GDM1 (cell line): ENCODE data around the gene NOP14.

Experiments
- DNase-seq: peaks from one replicate; lab custom pipeline; 2025; lab: John Stamatoyannopoulos, UW

Gene NOP14

DNA sequence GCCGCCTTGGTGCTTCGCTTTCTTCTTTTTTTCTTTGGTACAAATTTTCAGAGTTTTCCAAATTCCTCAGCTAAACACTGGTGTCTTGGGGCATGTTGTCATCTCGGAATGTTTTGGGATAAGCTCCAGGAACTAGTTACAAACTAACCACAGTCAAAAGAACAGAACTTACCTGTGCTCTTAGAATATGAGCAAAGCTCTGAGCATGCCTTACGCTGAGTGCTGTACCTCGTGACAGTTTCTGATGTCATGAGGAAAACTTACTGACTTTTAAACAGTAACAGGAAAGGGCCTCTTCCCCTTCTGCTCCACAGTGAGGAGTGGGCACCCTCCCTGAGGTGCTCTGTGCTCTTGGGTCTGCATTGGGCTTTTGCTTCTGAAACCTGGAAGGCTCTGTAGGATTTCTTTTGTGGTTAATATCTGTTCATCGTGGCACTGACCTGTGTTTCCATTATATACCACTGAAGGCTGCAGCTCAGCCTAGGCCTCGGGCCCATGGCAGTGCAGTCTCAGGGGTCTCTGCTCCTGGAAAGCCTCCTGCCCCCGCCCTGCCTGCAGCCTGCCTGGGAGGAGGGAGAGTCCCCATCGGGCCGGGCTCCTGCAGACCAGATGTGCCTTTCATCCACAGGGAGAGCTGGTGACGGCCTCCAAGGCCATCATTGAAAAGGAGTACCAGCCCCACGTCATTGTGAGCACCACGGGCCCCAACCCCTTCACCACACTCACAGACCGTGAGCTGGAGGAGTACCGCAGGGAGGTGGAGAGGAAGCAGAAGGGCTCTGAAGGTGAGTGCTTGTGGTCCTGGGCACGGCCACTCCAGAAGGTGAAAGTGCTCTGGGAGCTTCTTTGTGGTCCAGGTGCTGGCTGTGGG, 48.7 kb downstream of the NOP14 start:
- DNase-seq: no peak

DNA sequence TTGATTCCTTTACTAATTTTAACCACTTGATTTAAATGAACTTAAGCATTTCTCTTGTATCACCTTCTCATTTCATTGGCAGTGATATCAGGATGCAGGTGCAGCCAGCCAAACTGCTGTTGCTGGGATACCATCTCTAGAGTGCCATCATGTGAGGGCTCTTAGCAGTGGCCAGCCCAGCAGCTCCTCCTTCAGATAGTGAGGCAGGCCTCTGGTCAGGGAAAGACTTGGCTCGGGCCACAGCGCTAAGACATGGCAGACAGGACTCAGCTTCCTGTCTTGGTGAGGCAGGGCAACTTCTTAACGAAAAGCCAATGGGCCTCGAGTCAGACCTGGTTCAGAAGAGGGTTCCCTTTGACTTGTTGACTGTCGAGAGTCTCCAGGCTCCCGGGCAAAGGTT, 50.0 kb downstream of the NOP14 start:
- DNase-seq: no peak

- no peak for DNase-seq
Measured at GRCh38 chr4:2911868-2912267, 51.3 kb downstream of the NOP14 start.

DNA sequence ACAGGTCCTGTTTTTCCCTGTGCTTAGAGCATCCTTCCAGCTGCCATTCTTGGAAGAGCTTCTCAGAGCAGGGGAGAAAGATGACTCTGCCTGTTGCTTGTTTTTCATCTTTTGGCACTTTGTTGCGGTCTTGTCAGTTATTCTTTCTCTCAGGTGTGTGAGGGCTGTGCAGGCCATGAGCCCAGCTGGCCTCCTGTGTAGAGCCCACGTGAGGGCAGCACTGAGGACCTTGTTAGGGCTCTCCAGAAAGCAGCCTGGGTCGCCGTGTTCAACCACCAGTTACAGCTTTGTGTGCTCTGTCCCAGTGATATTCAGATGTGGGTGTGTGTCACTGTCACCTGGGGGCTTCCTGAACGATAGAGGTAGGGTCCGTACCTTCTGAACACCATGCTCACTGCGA, 52.8 kb downstream of the NOP14 start:
- no peak for DNase-seq

GRCh38 chr4:2909583-2909982, 53.6 kb downstream of the NOP14 start:
- DNase-seq: no peak

DNA sequence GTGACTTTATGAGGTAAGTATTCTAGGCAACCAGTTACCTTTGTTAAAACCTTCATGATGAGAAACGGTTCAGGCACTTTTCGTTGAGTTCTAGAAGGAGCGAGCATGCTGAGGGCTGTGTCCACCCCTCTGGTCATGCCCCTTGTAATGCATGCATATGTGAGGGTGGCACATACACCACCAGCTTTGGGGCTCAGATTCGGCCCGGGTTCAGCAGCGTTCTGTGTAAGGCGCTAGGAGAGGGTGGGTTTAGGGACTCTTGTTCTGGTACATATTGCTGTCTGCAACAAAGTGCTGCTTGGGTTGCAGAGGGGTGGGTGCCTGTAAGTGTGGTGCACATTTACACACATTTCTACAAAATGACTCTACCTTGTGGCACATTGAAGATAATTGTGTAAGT, 54.5 kb downstream of the NOP14 start:
- no peak for DNase-seq

DNA sequence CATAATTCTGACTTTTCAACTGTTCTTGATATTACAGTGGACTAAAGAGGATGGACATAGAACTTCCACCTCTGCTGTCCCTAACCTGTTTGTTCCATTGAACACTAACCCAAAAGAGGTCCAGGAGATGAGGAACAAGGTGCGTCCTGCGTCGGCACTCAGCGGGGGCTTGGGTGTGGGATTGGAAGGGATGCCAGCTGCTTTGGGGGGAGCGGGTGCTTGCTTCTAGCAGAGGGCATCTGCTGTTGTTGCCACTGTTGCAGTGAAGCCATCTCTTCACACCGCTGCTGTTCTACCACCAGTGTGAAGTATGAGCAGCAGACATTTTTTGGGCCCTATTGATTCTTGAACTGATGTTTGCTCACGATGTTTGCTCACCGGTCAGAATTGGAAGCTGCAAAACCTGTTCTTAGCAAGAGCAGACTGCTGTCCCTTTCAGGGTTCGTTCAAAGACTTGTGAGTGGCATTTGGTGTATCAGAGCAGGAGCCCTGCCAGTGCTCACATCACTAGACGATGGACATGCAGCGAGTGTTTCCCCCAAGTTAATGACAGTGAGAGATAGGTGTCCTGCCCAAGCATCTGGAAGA, 55.4 kb downstream of the NOP14 start:
- no peak for DNase-seq

DNA sequence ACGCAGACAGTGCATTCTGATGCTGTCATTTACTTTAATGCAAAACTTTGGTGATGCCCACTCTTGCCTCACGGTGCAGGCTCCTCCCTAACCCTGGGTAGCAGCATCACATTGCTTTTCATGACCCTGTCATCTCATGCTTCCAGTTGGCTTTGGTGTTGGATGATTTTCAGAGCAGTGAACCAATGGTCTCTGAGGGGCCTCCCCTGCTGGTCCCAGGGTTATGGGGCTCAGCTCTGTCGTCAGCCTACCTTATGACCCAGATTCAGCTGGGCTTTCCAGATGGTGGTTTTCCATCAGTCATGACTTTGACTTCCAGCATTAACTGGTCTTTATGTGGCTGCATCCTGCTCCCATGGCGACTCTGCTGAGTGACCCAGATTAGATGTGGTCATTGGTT, 56.0 kb downstream of the NOP14 start:
- DNase-seq: no peak

DNA sequence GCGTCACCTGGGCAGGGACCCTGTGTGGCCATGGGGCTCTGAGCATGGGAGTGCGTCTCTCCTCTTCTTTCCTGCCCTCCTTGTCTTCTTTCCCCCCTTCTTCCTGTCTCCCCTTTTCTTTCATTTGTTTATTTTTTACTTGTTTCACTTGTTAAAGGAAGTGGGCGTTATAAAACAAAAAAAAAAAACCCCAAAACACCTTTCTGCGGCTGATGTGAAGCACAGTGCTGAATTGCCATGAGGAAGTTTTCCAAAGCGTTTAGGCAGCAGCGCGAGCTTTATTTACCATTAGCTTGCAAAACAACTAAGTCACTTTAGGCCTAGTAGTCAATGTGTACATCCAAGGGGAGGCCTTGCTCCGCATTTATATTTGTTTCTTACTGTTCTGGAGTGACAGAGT, 57.0 kb downstream of the NOP14 start:
- DNase-seq: no peak

DNA sequence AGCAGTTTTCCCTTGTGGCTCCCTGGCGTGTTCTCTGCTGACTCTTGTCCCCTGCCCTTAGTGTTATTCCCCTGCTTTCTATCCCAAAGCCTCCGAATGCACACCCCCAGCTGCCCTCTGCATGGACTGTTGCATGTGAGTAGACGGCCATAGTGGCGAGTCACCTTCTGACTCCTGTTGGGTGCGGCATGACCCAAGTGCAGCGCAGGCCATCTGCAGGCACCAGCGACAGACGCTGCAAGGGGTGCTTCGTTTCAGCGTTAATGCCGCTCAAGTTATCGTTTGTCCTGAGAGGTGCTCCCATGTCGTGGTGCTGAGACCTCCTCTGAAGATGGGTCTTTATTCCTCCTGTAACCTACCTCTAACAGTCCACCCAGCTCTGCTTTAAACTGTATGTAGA, 57.7 kb downstream of the NOP14 start:
- DNase-seq: no peak

- no peak for DNase-seq
Measured at GRCh38 chr4:2902126-2902525, 61.1 kb downstream of the NOP14 start.

DNA sequence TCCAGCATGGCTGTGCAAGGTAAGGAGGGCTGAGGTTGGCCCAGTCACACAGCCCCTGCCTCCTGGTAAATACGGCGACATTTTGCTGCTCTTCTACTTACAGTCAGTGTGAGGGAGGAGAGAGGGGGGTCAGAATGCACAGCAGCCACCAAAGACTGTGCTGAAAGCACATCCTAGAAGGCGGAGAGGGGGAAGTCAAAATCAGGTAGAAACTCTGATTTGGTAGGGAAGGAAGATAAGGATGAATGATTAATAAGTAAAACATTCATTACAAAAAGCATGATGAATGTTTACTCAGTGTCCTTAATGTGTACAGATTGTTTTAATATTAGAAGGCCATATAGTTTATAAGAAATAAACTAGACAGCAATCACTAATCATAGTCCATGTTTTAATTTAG, 62.0 kb downstream of the NOP14 start:
- DNase-seq: no peak

DNA sequence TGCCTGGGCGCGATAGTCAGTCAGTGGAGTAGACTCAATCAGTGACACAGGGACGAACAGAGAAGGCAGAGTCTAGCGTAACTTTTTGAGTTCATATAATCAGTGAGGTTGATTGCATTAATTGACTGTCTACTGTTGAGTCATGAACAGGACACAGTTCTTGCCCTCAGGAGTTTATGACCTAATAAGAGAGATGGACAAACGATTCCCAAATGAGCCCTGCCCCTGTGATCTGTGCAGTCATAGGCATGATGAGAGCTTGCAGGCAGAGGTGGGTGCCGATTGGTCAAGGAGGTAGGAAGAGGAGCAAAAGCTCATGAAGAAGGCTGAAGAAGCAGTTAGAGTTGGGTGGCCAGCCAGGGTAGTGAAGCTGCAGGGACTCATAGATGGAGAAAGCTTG, 62.5 kb downstream of the NOP14 start:
- DNase-seq: no peak

DNA sequence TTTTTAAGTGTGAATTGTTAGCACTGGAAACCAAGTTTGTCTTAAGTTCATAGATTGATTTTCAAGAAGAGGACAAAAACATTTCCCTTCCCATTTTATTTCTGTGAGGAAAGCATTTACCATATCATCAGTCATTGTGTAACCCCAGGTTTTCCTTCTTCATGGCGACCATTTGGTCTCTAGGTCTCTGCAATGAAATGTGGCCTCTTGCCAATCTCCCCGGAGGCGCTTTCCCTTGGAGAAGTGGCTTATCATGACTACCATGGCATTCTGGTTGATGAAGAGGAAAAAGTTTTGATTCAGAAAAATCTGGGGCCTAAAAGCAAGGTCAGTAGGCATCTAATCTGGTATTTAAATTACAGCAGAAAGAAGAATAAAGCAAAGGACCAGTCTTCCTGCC, 65.2 kb downstream of the NOP14 start:
- DNase-seq: no peak

DNA sequence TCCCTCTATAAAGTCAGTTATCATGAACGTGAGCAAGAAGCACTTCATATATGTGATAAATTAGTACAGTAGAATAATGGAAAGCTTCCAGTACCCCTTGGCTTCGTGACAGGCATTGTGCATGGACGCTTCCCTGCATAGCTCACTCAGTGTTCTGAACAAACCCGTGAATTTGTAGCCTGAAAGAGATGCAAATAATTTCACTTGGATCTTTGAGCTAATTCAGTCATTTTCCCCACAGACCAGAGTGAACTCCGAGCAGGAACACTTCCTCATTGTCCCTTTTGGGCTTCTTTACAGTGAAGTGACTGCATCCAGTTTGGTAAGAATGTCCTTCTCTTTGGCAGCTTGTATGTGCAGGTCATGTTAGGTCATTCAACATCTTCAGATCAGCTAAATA, 69.4 kb downstream of the NOP14 start:
- DNase-seq: no peak

- DNase-seq: no peak
Measured at GRCh38 chr4:2891294-2891693, 71.9 kb downstream of the NOP14 start.

GRCh38 chr4:2888886-2889285, 74.3 kb downstream of the NOP14 start:
- no peak for DNase-seq
